Stimulated activated naive CD8-positive, alpha-beta T cell treated with anti-CD3 and anti-CD28 coated beads, Interleukin-15, amount 100 ng/mL, for 72 hours (primary cell): ENCODE results near the gene MYADM.

ENCODE experiments used
- ATAC-seq: fragments of 150-1000 bp; cut with Tn5 transposase; 2 replicates; pipeline ENCODE4 v1.10.0; 2021; ENCODE audit warnings: mild to moderate bottlenecking, moderate library complexity
- DNase-seq, 2 donors: peaks; one replicate each; pipeline ENCODE4 v3.0.0; 2021 to 2022
- H3K27ac Mint-ChIP-seq, 2 donors: one replicate each; pipeline ENCODE4 v1.8.0; 2022; ENCODE audit warnings: mild to moderate bottlenecking in 2 of 2, mixed read lengths in 2 of 2, moderate library complexity in 2 of 2
- H3K27me3 Mint-ChIP-seq: one replicate; pipeline ENCODE4 v1.8.0; 2022; ENCODE audit warnings: mixed read lengths
- H3K4me1 Mint-ChIP-seq: one replicate; pipeline ENCODE4 v1.8.0; 2022; ENCODE audit warnings: mild to moderate bottlenecking, mixed read lengths
- H3K4me3 Mint-ChIP-seq, 2 donors: one replicate each; pipeline ENCODE4 v1.8.0; 2022; ENCODE audit warnings: mild to moderate bottlenecking in 2 of 2, mixed read lengths in 2 of 2, moderate library complexity in 1 of 2
- H3K9me3 Mint-ChIP-seq, 2 donors: one replicate each; pipeline ENCODE4 v1.8.0; 2022; ENCODE audit warnings: mixed read lengths in 2 of 2

The MYADM gene

GRCh38 chr19:53896682-53897081, 29.0 kb downstream of the MYADM start:
- no peak overlapping the region for H3K4me3 Mint-ChIP-seq
- H3K27me3 Mint-ChIP-seq, result peaks cover 78% of the 10 kb centered on the region
- DNase-seq, result no peak
- H3K27ac Mint-ChIP-seq, result no peak overlapping the region
- H3K9me3 Mint-ChIP-seq, result no peaks in the 10 kb centered on the region
- no peak for ATAC-seq
- H3K4me1 Mint-ChIP-seq, result peaks cover 16% of the 10 kb centered on the region

DNA sequence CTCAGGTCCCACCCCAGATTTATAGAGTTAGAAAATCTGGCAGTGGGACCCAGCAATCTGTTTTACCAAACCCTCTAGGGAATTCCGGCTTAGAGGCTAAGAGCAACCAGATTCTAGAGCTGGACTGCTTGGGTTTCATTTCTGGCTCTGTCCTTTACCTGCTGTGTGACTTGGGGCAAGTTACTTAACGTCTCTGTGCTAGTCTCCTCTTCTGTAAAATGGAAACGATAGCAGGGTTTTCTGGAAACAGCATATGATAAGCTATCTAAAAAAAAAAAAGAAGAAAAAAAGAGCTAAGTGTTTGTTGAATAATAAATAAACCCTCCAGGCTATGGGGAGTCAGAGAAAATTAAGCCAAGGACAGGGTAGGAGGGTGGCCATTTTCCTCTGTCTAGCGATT, 29.8 kb downstream of the MYADM start:
- H3K27ac Mint-ChIP-seq, result no peak overlapping the region
- H3K27me3 Mint-ChIP-seq, result peaks cover 71% of the 10 kb centered on the region
- no peak for DNase-seq
- H3K9me3 Mint-ChIP-seq, result no peaks in the 10 kb centered on the region
- ATAC-seq, result no peak
- H3K4me3 Mint-ChIP-seq, result no peak overlapping the region
- H3K4me1 Mint-ChIP-seq, result peaks cover 16% of the 10 kb centered on the region

DNA sequence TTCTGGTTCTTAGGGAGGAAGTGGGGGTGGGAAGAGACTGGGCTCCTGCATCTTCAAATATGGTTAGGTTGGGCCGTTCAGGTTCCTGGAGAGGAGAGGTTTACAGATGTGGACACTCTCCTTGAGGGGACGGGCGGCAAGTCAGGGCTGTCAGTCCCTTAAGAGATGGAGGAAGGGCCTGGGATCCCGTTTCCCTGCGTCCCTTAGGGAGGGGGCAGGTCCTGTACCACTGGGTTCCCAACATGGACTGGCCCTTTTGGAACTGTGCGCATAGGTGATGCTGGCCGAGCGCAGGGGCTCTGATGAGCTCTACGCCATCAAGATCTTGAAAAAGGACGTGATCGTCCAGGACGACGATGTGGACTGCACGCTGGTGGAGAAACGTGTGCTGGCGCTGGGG, 30.5 kb downstream of the MYADM start:
- peaks cover 64% of the 10 kb centered on the region for H3K27me3 Mint-ChIP-seq
- ATAC-seq (no peak), DNase-seq (no peak)
- no peak overlapping the region for H3K27ac Mint-ChIP-seq
- peaks cover 16% of the 10 kb centered on the region for H3K4me1 Mint-ChIP-seq
- H3K4me3 Mint-ChIP-seq, result no peak overlapping the region
- no peaks in the 10 kb centered on the region for H3K9me3 Mint-ChIP-seq

DNA sequence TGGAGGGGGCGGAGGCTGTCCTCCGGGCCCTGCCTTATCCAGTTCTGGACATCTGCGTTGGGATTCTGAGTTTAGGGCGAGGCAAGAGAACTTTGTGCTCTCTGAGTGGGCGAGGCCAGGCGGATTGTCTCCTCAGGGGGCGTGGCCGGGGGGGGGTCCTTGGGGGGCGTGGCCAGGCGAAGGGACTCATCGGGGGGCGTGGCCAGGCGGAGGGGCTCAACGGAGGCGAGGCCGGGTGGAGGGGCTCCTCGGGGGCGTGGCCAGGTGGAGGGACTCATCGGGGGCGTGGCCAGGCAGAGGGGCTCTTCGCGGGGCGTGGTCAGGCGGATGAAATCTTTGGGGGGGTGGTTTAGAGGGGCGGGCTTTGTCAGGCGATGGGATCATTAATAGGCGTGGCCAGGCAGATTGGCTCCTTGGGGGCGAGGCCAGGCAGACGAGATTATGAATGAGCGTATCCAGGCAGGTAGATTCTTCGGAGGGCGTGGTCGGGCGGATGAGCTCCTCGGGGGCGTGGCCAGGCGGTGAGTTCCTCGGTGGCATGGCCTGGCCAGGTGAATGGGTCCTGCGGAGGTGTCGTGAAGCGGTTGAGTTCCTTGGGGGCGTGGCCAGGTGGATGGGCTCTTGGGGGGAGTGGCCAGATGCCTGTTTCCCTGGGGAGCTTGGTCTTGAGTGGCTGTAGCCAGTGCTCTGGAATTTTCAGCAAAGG, 31.1 kb downstream of the MYADM start:
- Mint-ChIP-seq H3K27me3 (peaks cover 60% of the 10 kb centered on the region), H3K9me3 (no peaks in the 10 kb centered on the region)

GRCh38 chr19:53900191-53900860, 32.6 kb downstream of the MYADM start:
- no peak overlapping the region for H3K27ac Mint-ChIP-seq
- ATAC-seq (no peak), DNase-seq (no peak)
- no peak overlapping the region for H3K4me3 Mint-ChIP-seq
- peaks cover 62% of the 10 kb centered on the region for H3K27me3 Mint-ChIP-seq
- H3K9me3 Mint-ChIP-seq, result no peaks in the 10 kb centered on the region
- H3K4me1 Mint-ChIP-seq, result peaks cover 16% of the 10 kb centered on the region

More for the DNA sequence above, 31.1 kb downstream of the MYADM start:
- no peak overlapping the region for H3K27ac Mint-ChIP-seq
- ATAC-seq, result no peak
- DNase-seq, result no peak
- H3K4me1 Mint-ChIP-seq, result peaks cover 16% of the 10 kb centered on the region
- H3K4me3 Mint-ChIP-seq, result no peak overlapping the region

DNA sequence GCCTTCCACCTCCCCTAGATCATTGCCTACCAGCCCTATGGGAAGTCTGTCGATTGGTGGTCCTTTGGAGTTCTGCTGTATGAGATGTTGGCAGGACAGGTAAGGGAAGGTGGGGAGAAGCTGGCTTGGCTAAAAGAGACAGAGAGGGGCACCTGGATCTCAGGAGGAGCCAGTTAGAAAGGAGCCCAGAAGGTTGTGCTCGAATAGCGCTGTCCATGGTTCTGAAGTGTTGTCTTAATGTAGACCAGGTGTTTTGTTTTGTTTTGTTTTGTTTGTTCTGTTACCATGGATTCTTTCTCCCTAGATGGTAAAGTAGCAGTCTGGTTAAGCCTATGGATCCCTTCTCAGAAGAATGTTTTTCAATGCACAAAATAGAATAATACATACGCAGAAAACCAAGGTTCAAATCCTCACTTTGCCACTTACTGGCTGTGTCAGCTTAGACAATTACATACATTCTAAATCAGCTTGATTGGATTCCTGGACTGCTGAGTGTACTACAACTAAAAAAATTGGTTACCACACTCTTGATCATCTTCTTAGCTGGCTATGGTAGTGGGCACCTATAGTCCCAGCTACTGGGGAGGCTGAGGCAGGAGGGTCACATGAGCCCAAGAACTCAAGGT, 35.5 kb downstream of the MYADM start:
- Mint-ChIP-seq H3K27ac (no peak overlapping the region), H3K4me3 (no peak overlapping the region), H3K4me1 (peaks cover 32% of the 10 kb centered on the region), H3K27me3 (peaks cover 72% of the 10 kb centered on the region), H3K9me3 (no peaks in the 10 kb centered on the region)
- no peak for ATAC-seq
- no peak for DNase-seq

- H3K27ac Mint-ChIP-seq, result no peak overlapping the region
- ATAC-seq (no peak), DNase-seq (no peak)
- peaks cover 34% of the 10 kb centered on the region for H3K4me1 Mint-ChIP-seq
- no peaks in the 10 kb centered on the region for H3K9me3 Mint-ChIP-seq
- peaks cover 72% of the 10 kb centered on the region for H3K27me3 Mint-ChIP-seq
- H3K4me3 Mint-ChIP-seq, result no peak overlapping the region
These were observed 37.2 kb downstream of the MYADM start for GRCh38 chr19:53904909-53905308.

DNA sequence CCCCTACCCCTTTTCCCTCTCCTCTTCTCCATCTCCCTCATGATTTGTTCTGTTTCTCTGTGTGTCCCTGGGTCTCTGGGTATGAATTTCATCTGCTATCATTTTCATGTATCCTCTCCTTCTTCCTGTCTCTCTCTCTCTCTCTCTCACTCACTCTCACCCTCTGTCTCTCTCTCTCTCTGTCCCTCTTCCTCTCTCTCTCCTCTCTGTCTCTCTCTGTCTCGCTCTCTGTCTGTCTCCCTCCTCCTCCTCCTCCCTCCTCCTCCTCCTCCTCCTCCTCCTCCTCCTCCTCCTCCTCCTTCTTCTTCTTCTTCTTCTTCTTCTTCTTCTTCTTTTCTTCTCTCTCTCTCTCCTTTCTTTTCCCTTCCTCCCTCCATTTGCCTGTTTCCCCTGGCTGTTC, 38.1 kb downstream of the MYADM start:
- H3K27ac Mint-ChIP-seq, result no peak overlapping the region
- DNase-seq (no peak), ATAC-seq (no peak)
- H3K9me3 Mint-ChIP-seq, result no peaks in the 10 kb centered on the region
- no peak overlapping the region for H3K4me3 Mint-ChIP-seq
- peaks cover 38% of the 10 kb centered on the region for H3K4me1 Mint-ChIP-seq
- peaks cover 72% of the 10 kb centered on the region for H3K27me3 Mint-ChIP-seq

- ATAC-seq, result peak; percentile 62
- DNase-seq, result peak; percentile 64 to 75
- no peaks in the 10 kb centered on the region for H3K9me3 Mint-ChIP-seq
- H3K27ac Mint-ChIP-seq, result no peak overlapping the region
- H3K27me3 Mint-ChIP-seq, result peaks cover 76% of the 10 kb centered on the region
- H3K4me3 Mint-ChIP-seq, result peak overlapping the region in 1 of 2 donors; percentile 36
- H3K4me1 Mint-ChIP-seq, result peaks cover 38% of the 10 kb centered on the region
These were observed 38.8 kb downstream of the MYADM start for GRCh38 chr19:53906211-53907192.

- DNase-seq, result no peak
These were observed 39.5 kb downstream of the MYADM start for GRCh38 chr19:53907193-53907581.

GRCh38 chr19:53907690-53908089, 40.0 kb downstream of the MYADM start:
- no peaks in the 10 kb centered on the region for H3K9me3 Mint-ChIP-seq
- no peak overlapping the region for H3K27ac Mint-ChIP-seq
- H3K4me3 Mint-ChIP-seq, result peak overlapping the region; percentile 1 to 38

More at GRCh38 chr19:53907193-53907581, 39.5 kb downstream of the MYADM start:
- Mint-ChIP-seq H3K27me3 (peaks cover 83% of the 10 kb centered on the region), H3K27ac (no peak overlapping the region), H3K4me1 (peaks cover 38% of the 10 kb centered on the region), H3K4me3 (peak overlapping the region; percentile 36 to 38), H3K9me3 (no peaks in the 10 kb centered on the region)
- no peak for ATAC-seq

DNA sequence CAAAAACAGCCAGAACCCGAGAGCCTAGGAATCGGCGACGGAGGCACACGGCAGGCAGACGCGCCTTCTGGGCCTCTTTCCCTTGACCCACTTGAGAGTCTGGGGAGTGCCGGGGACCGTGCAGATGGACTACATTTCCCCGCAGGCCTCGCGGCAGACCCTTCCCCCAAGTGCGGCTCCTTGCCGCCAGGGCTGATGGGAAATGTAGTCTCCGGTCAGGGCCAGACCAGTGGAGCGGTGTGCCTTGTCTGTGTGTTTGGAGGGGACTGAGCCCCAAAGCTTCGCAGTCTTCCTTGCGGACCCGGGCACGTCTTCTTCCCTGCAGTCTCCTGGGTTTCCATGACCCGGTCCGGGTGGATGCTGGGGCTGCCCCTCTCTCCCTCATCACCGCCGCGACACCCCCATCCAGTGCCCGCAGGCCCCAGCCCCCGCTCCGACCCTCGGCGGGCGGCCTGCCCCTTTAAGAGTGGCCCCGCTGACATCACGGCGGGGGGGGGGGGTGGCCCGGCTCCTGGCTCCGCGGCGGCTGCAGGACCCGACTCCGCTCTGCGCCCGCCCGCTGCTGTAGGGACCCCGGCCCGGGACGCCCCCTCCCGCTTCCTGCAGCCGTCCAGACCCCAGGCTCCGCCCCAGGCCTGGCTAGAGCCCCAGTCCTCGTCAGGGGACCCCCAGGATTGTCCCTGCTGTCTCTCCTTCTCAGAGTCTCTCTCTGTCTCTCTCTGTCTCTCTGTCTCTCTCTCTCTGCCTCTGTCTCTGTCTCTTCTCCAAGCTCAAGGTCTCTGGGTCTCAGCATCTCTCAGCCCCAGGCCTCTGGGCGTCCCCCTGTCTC, 40.6 kb downstream of the MYADM start:
- DNase-seq (peak; percentile 36 to 64), ATAC-seq (peak; percentile 88)
- no peaks in the 10 kb centered on the region for H3K9me3 Mint-ChIP-seq
- peaks cover 38% of the 10 kb centered on the region for H3K4me1 Mint-ChIP-seq
- H3K27me3 Mint-ChIP-seq, result peaks cover 87% of the 10 kb centered on the region
- H3K4me3 Mint-ChIP-seq, result peak overlapping the region; percentile 66 to 75
- H3K27ac Mint-ChIP-seq, result no peak overlapping the region

More at GRCh38 chr19:53907690-53908089, 40.0 kb downstream of the MYADM start:
- ATAC-seq (peak; percentile 18), DNase-seq (no peak)
- peaks cover 38% of the 10 kb centered on the region for H3K4me1 Mint-ChIP-seq
- H3K27me3 Mint-ChIP-seq, result peaks cover 87% of the 10 kb centered on the region

DNA sequence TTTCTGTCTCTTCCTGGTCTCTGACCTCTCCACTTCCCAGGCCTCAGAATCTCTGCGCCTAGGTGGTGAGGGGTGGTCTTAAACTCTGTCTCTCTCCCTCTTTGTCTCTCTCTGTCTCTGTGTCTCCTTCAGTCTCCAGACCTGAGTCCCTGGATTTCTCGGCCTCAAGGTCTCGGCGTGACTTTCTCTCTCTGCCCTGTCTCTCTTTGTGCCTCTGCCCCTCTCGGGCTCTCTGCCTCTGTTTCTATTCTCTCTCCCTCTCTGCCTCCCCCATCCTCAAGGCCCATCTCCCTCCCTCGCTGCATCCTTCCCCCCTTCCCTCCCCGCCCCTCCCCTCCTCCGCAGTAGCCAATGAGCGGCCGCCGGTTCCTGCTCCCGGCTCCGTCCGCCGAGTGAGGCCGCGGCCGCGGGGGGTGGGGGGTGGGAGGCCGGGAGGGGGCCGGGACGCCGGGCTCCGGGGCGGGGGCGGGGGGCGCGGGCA, 41.3 kb downstream of the MYADM start, which contains the start of gene CACNG7:
TSS of gene CACNG7 (plus strand) at position 344 of the 481 bp plus-strand sequence. CDS start 3,554 bp downstream, outside the sequence.
- Mint-ChIP-seq H3K27ac (no peak within 1 kb of the TSS), H3K9me3 (no peaks in the 10 kb centered on the region), H3K4me3 (peak within 1 kb of the TSS; percentile 66 to 75), H3K27me3 (peaks cover 86% of the 10 kb centered on the region), H3K4me1 (peaks cover 38% of the 10 kb centered on the region)
- no peak for ATAC-seq
- no peak for DNase-seq

- Mint-ChIP-seq H3K4me3 (peak overlapping the region in 1 of 2 donors; percentile 30), H3K27ac (no peak overlapping the region), H3K27me3 (peaks cover 86% of the 10 kb centered on the region)
These were observed 41.9 kb downstream of the MYADM start for GRCh38 chr19:53909471-53910169.

More at GRCh38 chr19:53909471-53910169, 41.9 kb downstream of the MYADM start:
- Mint-ChIP-seq H3K9me3 (no peaks in the 10 kb centered on the region), H3K4me1 (peaks cover 38% of the 10 kb centered on the region)
- no peak for DNase-seq
- ATAC-seq, result no peak
